ENCODE measurements around the gene SAFB2. TPM values are rescaled to one million over a fixed set of nuclear protein-coding genes. Genes with fewer than 3 reads are reported as not detected.
A peak's percentile ranks its signal among the peaks of the same experiment; 100 is the strongest.

SAFB2 gene
- total RNA-seq (10 to 100 TPM; 14.2 to 56.7 (median 44.2) TPM), polyA plus RNA-seq (10 to 100 TPM; 32.8 to 49.7 TPM)
- long read RNA-seq, donor 1, partial matches to known transcripts, result 19 of 30 reads
- long read RNA-seq, donor 1, other reads (novel, unspliced or antisense), result 10 of 30 reads
- long read RNA-seq, donor 2, partial matches to known transcripts, result 96 of 105 reads
- long read RNA-seq, donor 2, other reads (novel, unspliced or antisense), result 9 of 105 reads
- long read RNA-seq, donor 3, partial matches to known transcripts, result 20 of 26 reads
- long read RNA-seq, donor 3, other reads (novel, unspliced or antisense), result 5 of 26 reads

GRCh38 chr19:5622465-5623396 lies at the start of gene SAFB2, which contains the start of gene SAFB:
Gene SAFB2, minus strand, starts transcription at chr19:5622776. Its CDS starts 61 bp downstream, at chr19:5622715.
Gene SAFB, plus strand, starts transcription at chr19:5623083. Its CDS starts 123 bp downstream, at chr19:5623206.
- TF ChIP-seq, protein P1, sequence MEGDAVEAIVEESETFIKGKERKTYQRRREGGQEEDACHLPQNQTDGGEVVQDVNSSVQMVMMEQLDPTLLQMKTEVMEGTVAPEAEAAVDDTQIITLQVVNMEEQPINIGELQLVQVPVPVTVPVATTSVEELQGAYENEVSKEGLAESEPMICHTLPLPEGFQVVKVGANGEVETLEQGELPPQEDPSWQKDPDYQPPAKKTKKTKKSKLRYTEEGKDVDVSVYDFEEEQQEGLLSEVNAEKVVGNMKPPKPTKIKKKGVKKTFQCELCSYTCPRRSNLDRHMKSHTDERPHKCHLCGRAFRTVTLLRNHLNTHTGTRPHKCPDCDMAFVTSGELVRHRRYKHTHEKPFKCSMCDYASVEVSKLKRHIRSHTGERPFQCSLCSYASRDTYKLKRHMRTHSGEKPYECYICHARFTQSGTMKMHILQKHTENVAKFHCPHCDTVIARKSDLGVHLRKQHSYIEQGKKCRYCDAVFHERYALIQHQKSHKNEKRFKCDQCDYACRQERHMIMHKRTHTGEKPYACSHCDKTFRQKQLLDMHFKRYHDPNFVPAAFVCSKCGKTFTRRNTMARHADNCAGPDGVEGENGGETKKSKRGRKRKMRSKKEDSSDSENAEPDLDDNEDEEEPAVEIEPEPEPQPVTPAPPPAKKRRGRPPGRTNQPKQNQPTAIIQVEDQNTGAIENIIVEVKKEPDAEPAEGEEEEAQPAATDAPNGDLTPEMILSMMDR (IDR thresholded peaks at IDR 0.05), result peak in 1 of 12 donors; percentile 15
- peak; percentile 70 to 82 for TF ChIP-seq POLR2A (IDR thresholded peaks at IDR 0.05)
- H3K4me3 ChIP-seq, result peak within 1 kb of the TSS; percentile 84 to 99 (median 96)
- intact Hi-C loops (cut with DNase I), result loop anchor here in 5 of 10 donors (1.0 to 10.0 kb wide), 5 partner anchors 52 to 170 kb away; partner anchors contain the start of genes MICOS13 (in 2 of the 5), DUS3L (in 1 of the 5), HSD11B1L (in 1 of the 5) and RPL36 (in 1 of the 5)
- ATAC-seq, result peak; percentile 94 to 98 (median 96)
- no peaks in the 10 kb centered on the region for H3K27me3 ChIP-seq
- peaks cover 14 to 81% (median 69%) of the 10 kb centered on the region in 12 donors for H3K4me1 ChIP-seq
- WGBS, 4 donors, result 0% methylated on average over 74 to 116 of the region's 116 CpGs
- no peaks in the 10 kb centered on the region for H3K9me3 ChIP-seq
- H3K36me3 ChIP-seq, result peaks cover 0 to 66% (median 58%) of the 10 kb centered on the region in 9 donors
- DNase-seq, result peak; percentile 99 to 100 (median 100)
- H3K27ac ChIP-seq, result peak within 1 kb of the TSS; percentile 93 to 98 (median 94)

DNA sequence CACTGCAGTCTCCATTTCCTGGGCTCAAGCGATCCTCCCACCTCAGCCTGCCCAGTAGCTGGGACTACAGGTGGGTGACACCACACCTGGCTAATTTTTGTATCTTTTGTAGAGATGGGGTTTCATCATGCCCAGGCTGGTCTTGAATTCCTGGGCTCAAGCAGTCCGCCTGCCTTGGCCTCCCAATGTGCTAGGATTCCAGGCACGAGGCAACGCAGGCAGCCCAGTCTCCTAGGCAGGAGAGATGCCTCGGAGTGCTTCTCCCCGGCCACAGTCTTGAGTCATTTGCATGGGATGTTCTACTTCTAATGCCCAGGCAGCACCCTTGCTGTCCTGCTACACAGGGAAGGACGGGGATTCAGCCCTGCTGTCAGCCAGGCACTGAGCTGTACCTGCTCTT lies 49.0 kb upstream of the SAFB2 start:
- Histone ChIP-seq H3K36me3 (peaks cover 0 to 48% (median 38%) of the 10 kb centered on the region in 9 donors), H3K27ac (no peak overlapping the region)

DNA sequence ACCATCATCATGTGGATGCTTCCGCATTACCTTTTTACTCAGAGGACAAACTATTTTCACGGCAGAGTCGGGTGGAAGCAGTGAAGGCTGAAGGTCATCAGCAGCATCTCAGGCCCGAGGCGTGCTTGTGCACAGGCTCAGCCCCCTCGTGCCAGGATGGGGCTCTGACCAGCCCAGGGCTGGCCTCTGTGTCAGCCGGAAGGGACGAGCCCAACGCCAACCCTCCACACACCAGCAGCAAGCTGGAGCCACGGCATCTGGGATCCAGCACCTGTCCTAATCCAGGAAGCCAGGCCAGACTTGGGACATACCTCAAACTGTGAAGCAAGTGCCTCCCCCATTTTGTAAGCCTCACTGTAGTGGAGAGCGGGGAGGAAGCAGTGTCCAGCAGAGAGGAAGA lies 46.6 kb upstream of the SAFB2 start:
- H3K4me3 ChIP-seq, result no peak overlapping the region
- peaks cover 0 to 72% (median 62%) of the 10 kb centered on the region in 9 donors for H3K36me3 ChIP-seq
- ATAC-seq (no peak), DNase-seq (no peak)
- H3K9me3 ChIP-seq, result no peaks in the 10 kb centered on the region
- no peaks in the 10 kb centered on the region for H3K4me1 ChIP-seq
- H3K27me3 ChIP-seq, result no peaks in the 10 kb centered on the region
- no peak overlapping the region for H3K27ac ChIP-seq
- TF ChIP-seq, protein P1 (IDR thresholded peaks at IDR 0.05), result no peak
- no peak for TF ChIP-seq POLR2A (IDR thresholded peaks at IDR 0.05)
- 82 to 93% (median 85%) methylated on average over 3 to 11 of the region's 11 CpGs for WGBS, 4 donors
- intact Hi-C loops (cut with DNase I), result no loop called here

More for the DNA sequence above, 49.0 kb upstream of the SAFB2 start:
- DNase-seq (no peak), ATAC-seq (no peak)
- H3K4me1 ChIP-seq, result peaks cover 0 to 17% (median 7%) of the 10 kb centered on the region in 12 donors
- no peaks in the 10 kb centered on the region for H3K27me3 ChIP-seq
- no peak overlapping the region for H3K4me3 ChIP-seq
- TF ChIP-seq POLR2A (IDR thresholded peaks at IDR 0.05), result no peak
- TF ChIP-seq, protein P1 (IDR thresholded peaks at IDR 0.05), result no peak
- intact Hi-C loops (cut with DNase I), result loop anchor here in 1 of 10 donors (10.0 kb wide), 1 partner anchor 47 kb away; the partner anchor contains the start of genes SAFB and SAFB2
- 88 to 100% (median 96%) methylated on average over 4 to 7 of the region's 7 CpGs for WGBS, 4 donors
- H3K9me3 ChIP-seq, result no peaks in the 10 kb centered on the region
